Smooth muscle cell of the brain vasculature (primary cell): ENCODE results near the gene ADSS1.

Experiments used
- DNase-seq: peaks from one replicate; pipeline ENCODE4 v3.0.0-alpha.2; 2012; ENCODE audit warnings: low read depth, low spot score

The ADSS1 gene

GRCh38 chr14:104768437-104769323, 44.7 kb downstream of the ADSS1 start:
- peak; percentile 59 for DNase-seq

- no peak for DNase-seq
Observed at GRCh38 chr14:104769324-104770071, 45.5 kb downstream of the ADSS1 start.

DNA sequence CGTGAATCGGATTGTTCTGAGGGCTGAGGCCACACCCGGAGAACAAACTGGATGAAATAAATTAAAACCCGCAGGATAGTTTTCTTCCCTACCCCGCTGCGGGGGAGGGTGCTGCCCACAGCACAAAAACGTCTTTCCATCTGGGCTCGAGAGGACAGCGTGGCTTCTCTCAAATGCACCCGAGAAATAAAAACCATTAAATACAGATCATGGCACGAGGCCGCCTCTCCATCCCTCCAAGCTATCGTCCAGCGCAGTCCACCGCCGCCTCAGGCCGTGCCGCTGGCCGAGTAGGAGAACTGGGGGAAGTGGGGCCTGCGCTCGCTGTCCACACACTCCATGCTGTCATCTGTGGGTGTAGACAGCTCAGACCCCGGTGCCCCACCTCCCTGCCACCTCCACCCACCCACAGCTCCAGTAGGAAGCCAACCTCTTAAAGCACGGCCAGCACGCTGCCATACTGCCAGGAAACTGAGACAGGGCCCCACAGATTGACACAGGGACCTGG, 46.1 kb downstream of the ADSS1 start:
- DNase-seq: no peak

DNA sequence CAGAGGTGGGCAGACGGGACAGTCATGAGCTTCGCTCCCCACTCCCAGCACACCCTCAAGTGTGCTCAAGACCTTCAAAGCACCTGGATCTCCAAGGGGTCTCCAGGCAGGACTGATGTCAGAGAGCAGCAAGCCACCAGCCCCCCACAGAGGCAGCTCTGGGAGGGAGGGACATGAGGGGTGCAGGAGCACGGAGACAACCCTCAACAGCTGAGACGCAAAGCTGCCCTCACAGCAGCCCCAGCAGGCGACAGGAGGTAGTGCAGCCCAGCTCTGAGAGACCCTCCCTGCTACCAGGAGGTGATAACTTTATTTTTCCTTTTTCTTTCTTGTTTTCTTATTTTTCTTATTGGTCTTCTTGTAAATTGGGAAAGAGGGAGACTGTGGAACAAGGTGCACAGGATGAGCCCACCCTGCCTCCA, 46.8 kb downstream of the ADSS1 start:
- no peak for DNase-seq

DNA sequence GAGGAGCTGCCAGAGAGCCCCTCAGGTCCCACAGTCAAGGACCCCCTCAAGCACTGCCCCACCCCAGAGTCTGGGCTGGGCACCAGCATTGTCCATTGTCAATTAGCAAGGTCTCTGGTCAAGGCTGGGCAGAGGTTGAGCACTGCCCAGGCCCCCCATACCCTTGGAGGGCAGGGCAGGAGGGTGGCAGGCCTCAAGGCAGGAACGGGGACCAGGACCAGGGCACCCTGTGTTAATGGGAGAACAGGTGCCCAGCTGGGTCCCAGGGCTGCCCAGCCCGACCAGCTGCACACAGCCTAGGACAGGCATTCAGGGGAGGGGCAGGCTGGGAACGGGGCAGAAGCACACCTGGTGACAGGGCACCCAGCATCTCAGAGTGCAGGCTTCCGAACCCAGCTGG, 47.3 kb downstream of the ADSS1 start:
- DNase-seq: no peak

DNA sequence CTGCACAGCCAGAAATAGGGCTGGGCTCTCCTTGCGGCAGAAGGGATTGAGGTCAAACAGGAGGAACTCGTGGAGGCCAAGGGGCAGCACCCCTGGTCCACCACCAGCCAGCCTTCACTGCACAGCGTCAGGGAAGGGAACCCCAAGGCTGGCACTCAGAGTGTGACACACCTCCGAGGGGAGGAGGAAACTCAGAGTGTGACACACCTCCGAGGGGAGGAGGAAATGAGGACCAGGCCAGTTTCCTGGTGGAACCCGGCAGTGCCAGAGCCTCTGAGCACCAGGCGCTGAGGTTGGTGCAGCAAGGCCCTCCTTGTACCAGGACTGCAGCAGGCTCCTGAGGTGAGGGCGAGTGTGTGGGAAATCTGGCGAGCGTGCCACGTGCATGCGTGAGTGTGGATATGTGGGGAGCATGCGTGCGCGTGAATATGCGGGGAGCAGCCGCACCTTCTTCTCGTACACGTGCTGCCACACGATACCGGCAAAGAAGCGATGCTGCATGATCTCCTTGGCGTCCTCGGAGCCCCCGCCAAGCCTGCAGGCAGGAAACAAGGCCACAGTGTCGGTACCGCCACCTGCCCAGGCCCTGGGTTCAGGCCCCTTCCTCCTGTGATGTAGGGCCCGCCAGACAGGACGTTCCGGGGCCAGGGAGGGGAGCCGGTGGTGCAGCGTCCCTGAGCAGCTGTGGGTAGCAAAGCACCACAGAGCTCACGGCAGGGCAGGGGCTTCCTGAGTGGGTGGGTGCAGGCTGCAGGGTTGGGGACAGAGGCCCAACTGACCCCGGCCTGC, 48.1 kb downstream of the ADSS1 start:
- DNase-seq: no peak

DNA sequence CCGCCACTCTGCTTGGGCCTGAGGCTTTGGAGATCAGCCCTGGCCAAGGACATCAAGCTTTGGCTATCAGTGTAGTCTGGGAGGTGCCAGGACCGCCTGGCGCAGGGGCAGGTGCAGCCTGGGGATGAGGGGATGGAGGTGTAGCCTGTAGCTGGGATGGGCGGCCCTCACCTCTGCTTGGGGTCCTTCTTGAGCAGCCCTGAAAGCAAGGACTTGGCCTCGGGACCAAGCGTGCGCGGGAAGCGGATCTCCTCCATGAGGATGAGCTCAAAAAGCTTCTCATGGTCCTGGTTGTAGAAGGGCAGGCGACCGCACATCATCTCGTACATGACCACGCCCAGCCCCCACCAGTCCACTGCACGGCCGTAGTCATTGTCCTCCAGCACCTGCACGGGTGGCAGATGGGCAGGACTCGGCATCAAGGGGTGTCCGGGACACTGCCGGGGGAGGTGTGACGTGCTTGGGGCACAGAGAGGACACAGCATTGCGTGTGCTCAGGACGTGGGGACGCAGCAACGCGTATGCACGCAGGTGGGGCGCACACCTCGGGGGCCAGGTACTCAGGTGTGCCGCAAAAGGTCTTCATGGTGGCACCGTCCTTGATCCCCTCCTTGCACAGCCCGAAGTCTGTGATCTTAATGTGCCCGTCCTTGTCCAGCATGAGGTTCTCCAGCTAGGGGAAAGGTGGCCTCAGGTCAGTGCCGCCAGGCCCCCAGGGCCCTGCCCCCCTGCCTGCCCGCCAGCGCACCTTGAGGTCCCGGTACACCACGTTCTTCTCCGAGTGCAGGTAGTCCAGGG, 48.9 kb downstream of the ADSS1 start:
- no peak for DNase-seq

DNA sequence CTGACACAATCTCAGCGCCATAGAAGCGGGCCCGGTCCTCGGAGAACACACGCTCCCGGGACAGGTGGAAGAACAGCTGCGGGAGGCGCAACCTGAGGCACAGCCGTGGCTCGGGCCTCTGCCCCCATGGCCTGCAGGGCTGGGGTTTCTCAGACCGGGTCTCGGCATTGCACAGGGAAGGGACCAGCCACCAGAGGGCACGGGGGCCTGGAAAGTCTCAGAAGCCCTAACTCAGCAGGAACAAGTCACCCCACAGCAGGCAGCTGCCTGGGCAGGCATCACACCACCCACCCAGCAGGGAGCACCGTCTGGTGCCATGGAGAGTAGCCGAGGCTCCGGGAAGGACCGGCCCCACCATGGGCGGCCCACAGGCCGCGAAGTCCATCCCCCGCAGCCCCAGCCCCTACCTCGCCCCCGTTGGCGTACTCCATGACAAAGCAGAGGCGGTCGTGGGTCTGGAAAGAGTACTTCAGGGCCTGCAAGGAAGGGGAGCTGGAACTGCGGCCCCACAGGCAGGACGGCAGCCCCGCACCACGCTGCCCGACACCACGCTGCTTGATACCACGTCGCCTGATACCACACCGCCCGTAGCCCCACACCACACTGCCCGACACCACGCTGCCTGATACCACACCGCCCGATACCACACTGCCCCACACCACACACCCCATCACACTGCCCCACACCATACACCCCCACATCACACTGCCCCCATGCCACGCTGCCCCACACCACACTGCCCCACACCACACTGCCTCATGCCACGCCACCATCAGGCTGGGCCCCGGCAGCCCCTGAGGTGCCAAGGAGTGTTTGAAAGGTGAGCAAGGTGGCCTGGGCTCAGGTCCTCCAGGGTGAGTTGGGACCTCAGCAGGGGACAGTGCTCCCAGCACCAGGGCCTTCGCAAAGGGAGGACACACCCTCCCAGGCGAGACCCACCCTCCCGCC, 49.8 kb downstream of the ADSS1 start:
- no peak for DNase-seq

DNA sequence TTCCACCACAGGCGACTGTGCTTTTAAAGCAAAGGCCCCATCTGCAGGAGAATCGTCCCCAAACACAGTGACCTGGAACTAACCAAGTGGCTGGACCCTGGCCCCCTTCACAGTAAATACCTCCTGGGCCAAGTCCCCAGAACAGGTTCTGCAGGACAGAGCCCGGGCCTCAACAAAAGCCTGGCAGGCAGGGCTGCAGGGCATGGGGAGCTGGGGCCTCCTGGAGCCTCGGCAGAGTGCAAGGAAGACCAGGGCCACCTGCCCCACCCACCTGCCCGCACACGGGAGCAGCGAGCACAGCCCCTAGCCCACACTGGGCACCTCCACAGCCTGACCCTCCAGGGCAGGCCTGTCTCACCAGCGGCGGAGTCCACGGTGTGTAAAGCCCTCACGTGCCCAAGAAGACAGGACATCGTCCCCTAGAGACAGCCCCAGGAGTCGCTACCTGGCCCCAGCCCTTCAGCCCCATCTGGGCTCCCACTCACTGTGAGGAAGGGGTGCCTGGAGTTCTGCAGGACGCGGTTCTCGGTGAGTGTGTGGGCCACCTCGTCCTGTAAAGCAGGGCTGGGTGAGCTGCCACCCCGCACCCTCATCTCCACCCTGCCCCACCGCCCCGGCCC, 50.5 kb downstream of the ADSS1 start:
- no peak for DNase-seq

GRCh38 chr14:104775073-104775489, 51.1 kb downstream of the ADSS1 start:
- DNase-seq: no peak

DNA sequence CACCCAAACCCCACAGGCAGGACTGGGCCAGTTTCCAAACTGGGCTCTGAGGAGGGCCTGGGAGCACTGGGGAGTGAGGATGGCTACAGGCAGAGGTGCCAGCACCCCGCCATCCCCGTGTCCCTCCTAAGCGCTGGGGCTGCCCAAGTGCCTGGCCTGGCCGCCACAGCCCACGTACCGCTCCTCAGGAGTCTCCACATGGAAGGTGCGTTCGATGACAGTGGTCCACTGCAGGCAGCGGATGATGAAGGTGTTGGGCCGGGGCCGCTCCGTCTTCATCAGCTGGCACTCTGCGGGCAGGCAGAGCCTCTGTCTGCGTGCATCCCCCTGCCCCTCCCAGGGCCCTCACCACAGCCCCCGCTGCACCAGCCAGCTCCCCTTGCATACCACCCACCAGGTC, 52.5 kb downstream of the ADSS1 start:
- DNase-seq: no peak

DNA sequence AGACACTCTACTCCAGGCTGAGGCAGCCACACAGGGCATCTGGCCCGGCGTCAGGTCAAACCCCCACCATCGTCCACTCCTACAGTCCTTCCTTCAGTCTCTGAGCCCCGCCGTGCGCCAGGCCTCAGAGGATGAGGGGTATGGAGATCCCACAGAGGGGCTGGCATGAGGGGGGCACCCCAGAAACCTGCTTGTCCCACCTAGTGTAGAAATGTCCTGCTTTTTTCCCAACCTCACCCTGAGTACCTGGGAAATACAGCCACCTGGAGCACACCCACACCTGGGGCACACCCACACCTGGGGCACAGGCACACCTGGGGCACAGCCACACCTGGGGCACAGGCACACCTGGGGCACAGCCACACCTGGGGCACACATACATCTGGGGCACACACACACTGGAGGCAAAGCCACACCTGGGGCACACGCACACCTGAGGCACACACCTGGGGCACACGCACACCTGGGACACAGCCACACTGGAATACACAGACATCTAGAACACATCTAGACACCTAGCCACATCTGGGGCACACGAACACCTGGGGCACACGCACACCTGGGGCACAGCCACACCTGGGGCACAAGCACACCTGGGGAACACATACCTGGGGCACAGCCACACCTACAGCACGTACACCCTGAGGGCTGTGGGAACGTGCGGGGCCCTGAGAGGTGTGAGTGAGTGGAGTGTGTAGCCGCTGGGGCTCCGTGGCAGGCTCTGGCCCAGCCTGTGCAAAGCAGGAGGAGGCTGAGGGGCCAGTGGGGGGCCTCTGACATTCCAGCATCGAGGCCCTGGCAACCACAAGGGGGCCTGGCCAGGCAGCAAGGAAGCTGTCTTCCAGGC, 53.2 kb downstream of the ADSS1 start:
- DNase-seq: no peak

- DNase-seq: no peak
Observed at GRCh38 chr14:104777808-104778249, 53.8 kb downstream of the ADSS1 start.

DNA sequence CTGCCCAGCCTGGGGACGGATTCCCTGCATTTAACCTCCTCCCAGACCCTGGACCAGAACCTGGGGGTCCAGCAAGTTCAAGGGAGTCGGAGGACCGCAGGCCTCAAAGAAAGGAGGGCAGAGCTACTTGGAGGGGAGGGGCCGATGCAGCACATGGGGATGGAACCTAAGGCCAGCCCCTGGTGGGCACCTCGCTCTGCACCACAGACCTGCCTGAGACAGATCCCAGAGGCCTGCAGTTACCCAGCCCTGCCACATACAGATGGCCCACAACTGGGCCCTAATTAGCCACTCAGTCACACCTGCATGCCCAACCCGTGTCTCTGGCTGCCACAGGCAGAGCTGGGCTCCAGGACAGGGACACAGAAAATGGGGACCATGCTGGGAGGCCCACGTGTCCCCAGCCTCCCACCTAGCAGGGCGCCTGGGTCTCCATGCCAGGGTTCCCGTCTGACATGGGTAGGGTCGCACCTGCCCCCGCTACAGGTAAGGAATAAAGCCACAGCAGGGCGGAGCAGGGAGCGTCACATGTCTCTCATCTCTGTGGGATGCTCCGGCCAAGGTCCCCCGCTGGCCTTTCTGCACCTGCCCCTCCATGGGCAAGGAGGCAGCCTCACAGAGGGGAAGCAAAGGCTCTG, 54.8 kb downstream of the ADSS1 start:
- no peak for DNase-seq

GRCh38 chr14:104779776-104780512, 55.9 kb downstream of the ADSS1 start:
- DNase-seq: no peak

DNA sequence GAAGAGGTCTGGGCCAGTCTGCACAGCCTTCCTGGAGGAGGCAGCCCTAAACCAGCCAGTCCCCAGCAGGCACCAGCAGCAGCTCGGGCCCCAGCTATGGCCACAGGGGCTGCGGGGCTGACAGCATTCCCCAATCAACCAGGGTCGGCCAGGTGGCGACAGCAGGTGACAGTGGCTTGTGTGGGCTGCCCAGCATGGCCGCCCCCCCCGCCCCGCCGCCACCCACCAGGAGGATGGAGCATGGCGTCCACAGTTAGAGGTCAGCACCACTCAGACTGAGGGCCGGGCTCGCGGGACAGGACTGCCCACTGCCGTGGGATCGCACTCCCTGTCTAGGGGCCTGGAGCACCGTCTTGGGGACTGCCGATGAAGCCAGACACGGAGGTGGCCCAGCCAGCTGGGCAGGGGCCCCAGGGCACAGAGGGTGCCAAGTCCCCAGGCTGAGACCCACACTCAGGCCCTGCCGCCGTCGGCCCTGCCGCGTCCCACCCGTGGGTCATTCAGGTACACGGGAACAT, 56.5 kb downstream of the ADSS1 start:
- no peak for DNase-seq
